HG02642 (cell line): ENCODE data around the gene NKAIN2.

Experiments used
- ATAC-seq: cut with Tn5 transposase; IDR thresholded peaks from one replicate; pipeline ENCODE4 v1.9.1; 2021; ENCODE audit warnings: mild to moderate bottlenecking; ENCODE audit not compliant: unreplicated experiment, poor library complexity

NKAIN2 gene

DNA sequence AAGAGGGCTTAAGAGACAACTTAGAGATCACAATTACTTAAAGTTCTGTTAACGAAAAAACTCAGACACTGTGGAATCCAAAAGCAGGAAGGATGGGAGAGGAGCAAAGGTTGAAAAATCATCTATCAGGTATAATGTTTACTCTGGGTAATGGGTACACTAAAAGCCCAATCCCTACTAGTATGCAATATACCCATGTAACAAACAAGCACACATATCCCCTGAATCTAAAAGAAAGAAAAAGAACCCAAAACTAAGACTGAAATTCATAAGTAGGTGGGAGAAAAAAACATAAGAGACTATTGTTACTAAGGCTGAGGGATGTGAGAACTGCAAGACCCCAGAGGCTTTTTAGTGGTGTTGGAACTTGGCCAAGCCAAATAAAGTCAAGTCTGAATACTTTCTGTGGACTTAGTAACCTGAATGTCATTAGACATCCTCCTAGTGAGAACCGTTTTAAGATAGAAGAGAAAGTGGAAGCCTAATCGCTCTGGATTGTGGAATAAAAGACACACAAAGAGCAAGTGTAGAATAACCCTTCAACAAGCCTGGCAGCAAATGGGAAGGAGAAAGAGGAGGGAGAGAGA lies 969.2 kb downstream of the NKAIN2 start:
- no peak for ATAC-seq

DNA sequence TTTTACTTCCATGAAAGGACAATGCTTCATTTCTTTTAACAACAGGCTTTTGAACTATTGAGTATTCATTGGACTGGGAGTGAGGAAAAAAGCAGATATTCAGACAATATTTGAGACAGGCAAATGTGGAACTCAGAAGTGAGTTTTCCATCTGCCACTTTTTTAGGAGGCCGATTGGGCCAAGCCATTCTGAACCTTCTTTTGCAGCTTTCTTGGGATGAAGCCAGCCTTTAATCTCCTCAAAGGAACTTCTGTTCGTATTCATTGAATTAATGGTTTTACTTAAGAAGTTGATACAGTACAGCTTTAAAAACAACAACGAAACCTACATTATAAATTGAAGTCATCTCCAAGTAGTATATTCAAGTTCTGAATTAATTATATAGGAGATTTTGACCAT lies 971.5 kb downstream of the NKAIN2 start:
- ATAC-seq = no peak

DNA sequence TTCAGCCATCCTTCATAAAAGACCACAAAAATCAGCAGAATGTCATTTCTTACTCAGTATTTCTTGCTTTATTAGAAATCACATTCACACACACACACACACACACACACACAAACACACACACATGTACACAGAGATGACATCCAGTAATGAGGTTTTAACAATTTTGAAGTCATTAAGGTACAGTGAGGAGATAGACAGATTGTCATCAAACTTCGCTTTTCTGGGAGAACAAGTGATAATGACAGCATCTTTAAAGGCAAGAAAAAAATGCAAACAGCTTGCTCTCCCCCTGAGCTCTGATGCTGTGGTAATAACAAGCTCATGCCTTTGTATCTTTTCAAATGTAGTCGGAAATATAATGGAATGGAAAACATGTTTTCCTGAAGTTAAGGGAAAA lies 974.2 kb downstream of the NKAIN2 start:
- ATAC-seq = no peak

DNA sequence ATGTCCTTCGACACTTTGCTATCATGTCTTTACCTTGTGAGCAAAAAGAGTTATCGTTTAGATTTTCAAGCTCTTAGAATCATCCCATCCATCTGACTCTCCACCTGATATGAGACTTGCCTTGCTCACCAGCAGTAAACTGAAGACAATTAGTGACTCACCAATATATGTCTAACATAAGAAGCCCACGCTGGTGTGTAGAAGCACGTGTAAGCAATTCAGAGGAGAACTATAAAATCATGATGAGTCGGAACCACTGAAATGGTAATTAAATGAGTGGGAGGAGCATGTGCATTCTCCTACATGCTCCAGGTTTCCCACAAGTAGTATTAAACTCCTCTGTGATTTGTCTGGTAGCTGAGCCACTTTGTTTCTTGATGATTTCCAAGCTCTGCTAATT lies 977.0 kb downstream of the NKAIN2 start:
- ATAC-seq = no peak

DNA sequence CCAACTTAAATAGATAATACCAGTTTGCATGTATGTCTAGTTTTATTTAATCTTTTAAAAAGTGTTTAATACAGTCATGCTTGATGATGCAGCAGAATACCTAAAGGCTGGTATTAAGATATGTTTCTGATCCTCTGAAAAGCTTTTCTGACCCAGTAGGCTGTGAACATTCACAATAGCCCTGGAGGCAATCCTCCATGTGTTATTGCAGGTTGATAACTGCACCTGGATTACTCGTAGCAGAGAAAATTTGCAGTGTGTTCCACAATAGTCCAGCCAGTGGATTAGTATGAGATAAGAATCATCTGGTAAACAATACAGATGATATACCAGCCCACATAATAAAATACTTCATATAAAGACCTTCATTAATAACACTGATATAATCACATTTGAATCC lies 979.7 kb downstream of the NKAIN2 start:
- no peak for ATAC-seq

DNA sequence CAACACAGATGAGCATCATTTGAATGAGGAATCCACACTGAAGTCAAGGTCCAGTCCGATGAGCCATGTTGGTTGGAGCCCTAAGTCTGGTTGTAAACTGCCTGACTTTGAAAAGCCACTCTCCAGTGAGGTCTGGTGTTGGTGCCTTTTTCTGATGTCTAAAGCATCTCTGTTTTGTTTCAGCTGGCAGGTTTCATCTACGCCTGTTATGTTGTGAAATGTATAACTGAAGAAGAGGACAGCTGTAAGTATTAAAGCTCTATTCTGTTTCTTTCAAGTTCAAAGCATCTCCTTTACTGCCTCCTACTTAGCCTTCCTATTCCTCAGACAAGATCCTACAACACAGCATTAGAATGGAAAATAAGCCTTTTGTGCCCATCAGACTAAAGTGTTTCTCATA lies 987.5 kb downstream of the NKAIN2 start:
- no peak for ATAC-seq

DNA sequence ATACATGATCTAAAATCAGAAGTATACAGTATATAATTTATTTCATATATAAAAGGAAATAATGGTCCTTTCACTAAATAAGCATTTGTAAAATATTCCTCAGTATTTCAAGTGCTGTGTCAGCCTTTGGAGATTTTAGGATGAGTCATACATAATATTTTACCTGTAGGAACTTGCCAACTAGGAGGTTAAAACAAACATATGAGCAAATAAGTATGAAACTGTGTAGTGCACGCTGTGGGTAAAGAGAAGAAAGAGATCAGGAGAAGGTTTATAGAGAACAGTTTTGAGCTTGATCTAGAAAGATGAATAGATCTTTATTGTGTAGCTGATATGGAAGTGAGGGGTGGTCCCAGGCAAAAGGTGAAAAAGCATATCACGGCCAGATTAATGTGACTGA lies 988.7 kb downstream of the NKAIN2 start:
- ATAC-seq = no peak

DNA sequence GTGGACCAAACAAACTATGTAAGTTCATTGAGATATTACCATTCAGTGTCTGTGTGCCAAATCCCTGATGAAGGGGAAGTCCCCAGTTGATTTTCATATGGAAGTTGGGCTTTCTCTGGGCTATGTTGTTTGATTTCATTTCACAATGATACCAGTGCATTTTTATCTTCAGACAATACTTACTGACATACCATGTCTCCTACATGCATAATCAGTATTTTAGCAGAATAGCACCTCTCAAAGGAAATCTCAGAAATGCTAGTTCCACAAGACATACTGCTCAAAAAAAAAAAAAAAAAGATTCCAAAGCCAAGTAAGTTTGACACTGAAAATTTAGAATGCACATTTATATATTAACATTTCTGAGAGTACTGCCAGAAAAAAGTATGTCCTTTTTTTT lies 989.7 kb downstream of the NKAIN2 start:
- no peak for ATAC-seq

DNA sequence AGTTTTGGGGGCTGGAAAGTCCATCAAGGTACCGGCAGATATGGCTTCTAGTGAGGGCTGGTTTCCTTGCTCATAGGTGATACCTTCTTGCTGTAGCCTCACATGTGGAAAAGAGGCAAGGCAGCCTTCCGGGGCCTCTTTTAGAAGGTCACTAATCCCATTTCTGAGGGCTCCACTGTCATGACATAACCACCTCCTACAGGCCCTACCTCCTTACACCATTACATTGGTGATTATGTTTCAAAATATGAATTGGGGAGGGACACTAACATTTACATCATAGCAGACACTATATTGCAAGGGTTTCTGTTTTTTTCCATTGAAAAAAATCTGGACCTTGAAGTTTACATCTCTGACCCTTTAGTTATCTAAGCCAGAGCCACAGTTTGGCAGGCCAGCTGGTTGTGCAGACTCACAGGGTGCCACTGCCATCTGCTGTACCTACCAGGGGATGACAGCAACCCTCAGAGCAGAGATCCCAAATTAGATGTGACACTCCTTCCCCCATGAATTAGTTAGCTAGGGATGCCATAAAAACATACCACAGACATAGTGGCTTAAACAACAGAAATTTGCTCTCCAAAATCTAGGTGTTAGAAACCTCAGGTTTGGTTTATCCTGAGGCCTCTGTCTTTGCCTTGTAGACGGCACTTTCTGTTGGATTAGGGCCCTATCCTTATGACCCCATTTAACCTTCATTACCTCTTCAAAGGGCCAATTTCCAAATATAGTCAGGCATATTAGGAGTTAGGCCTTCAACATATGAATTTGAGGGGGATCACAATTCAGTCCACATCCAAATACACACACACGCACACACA lies 992.2 kb downstream of the NKAIN2 start:
- ATAC-seq = no peak

DNA sequence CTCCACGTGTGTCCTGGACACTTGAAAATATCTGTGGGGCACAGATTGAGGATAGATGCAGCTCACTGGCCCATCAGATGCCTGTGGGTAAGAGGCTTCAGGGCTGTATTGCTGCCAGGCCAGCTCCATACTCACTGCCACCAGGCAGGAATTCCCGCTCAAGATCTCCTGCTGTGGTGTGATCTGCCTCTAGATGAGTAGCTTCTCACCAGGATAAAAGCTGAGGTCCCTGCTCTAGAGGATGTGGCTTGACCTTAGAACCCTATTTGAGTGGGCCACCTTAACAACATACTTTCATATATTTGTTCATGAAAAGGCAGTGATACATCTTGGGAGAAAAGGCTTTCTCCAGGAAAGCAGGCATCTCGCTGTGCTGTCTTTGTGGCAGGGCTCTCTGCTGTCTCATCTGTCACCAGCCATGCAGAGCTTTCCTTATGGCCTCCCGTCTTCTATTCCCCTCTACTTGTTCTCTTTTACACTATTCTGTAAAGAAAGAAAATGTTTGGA lies 992.9 kb downstream of the NKAIN2 start:
- no peak for ATAC-seq

DNA sequence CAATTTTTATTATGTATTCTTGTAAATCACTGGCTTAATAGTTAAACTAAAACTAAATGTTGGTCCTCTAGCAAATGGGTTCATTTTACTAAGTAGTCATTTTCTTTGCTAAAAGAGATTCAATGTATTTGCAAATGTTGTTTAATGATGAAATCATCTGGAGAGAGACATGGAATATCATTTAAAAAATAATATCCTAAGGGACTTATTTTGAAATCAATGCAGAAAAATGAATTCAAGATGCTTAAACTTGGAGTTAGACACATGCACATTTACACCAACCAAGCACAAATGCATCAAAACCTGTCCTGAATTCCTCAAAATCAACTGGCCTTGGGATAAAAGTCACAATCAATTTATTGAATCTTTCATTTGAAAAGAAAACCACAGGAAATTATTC lies 993.6 kb downstream of the NKAIN2 start:
- no peak for ATAC-seq

DNA sequence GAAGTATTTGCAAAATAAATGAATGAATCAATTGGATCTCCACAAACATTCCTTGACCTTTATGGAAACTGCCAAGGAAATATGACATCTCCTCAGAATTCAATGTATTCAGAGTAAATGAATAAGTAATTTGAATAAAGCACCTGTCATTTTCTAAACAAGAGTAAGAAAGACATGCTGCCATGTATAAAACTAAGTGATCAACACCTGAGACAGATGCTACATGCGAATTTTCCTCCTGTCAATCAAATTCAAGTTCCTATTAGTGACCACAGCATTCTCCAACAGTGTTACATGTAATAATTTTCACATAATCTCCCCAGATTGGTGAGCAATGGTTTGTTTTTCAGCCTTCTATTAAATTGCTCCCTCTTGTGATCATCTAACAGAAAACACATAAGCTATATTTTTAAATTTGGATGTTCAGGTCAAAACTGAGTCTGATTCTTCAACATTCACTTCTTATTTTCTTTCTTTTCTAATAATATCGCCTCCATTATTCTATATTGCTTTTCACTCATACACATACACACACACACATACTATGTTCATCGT lies 995.4 kb downstream of the NKAIN2 start:
- no peak for ATAC-seq

DNA sequence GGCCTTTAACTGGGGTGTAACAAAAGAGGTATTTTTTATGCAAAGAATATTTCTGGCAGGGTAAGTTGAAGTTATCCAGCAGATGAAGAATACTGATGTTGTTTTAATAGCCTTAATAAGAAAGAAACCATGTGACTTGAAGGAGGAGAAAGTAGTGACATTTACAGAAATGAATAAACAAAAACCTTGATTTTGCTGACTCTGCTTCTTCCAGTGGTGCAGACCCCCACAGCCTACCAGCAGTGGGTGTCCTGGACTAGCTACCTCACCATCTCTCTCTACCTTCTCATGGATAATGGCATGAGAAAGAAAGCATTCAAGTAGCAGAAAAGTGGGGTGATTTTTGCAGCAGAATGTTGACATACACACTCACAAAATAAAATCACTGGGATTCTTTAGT lies 996.0 kb downstream of the NKAIN2 start:
- ATAC-seq = no peak

DNA sequence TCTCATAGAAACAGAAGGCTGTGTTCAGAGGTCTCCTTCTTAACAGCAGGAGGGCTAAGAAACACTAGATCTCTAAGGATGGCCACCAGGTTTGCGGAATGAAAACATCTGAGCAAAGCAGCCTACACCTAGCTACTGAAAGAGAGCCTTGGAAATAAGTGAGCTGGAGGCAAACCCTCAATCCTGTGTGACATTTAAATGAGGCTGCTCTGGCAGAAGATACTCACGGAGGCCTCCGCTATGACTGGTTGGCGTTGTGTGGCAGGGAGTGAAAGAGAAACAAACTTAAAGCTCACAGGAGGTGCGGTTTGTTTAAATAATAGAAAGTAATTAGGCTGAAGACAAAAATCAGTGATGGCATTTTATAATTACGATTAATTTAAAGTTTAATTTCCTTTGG lies 996.6 kb downstream of the NKAIN2 start:
- ATAC-seq = no peak

DNA sequence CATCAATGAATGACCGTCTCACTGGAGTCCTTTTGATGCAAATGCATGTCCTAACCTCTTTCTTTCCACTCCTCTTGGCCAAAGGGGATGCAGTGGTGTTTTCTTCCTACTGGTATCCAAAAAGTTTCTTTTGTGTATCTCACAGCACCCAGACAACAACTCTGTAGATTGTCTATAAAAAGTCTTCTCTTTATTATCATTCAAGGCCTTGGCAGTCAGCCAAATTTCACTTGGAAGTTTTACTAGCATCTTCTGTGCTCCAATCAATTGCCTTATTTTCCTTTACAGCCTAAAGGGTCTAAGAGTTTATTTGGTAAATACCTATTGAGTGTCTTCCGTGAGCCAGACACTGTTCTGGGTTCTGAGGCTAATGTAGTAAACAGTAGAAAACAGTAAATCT lies 1008.4 kb downstream of the NKAIN2 start:
- no peak for ATAC-seq

DNA sequence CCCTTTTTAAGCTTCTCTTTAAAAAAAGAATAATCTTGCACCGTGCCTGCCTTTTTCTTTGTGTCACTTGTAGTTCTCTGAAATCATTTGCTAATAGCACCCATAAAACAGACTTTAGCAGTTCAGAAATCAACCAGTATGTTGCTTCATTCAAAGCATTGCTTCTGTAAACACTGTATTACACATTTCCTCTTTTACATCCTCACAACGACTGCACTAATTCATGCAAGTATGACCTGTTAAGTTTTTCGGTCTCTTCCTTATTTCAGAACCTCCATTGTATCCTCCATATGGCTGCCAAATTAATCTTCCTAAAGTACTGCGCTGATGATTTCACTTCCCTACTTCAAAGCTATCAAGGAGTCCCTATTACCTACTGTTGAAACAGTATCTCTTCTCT lies 1015.7 kb downstream of the NKAIN2 start:
- ATAC-seq = no peak

DNA sequence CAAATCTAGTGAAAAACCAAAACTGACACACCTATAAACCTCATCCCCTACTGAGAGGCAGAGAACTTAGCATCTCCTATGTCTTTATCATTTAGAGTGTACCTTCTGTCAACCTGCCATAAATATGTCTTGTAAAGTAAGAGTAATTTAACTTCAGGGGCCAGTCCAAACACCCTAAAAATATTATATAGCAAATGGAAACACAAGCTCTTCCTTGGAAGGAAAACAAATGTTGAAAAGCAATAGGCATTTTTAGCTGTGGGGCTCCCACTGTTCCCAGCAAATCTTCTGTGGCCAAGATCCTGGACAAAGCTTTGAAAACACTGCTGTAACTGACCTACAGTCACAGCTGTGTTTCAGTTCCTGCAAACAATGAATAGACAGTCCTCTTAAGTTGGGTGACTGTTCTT lies 1018.5 kb downstream of the NKAIN2 start:
- ATAC-seq = no peak

DNA sequence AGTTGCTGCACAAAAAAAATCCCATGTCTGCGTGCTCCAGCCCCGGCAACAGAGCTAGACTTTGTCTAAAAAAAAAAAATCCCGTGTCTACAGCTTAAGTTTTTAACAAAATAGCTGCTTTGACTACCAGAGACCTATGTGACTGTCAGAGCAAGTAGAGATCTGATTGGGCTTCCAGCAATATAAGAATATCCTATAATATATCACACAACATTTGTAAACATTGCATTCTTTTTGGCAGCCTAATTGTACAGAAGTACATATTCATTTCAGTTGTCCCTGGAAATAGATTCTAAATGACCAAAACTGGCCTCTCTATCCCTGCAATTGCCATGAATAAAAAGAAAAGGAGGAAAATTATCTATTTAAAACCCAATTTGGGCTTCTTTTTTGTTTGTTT lies 1019.1 kb downstream of the NKAIN2 start:
- no peak for ATAC-seq

DNA sequence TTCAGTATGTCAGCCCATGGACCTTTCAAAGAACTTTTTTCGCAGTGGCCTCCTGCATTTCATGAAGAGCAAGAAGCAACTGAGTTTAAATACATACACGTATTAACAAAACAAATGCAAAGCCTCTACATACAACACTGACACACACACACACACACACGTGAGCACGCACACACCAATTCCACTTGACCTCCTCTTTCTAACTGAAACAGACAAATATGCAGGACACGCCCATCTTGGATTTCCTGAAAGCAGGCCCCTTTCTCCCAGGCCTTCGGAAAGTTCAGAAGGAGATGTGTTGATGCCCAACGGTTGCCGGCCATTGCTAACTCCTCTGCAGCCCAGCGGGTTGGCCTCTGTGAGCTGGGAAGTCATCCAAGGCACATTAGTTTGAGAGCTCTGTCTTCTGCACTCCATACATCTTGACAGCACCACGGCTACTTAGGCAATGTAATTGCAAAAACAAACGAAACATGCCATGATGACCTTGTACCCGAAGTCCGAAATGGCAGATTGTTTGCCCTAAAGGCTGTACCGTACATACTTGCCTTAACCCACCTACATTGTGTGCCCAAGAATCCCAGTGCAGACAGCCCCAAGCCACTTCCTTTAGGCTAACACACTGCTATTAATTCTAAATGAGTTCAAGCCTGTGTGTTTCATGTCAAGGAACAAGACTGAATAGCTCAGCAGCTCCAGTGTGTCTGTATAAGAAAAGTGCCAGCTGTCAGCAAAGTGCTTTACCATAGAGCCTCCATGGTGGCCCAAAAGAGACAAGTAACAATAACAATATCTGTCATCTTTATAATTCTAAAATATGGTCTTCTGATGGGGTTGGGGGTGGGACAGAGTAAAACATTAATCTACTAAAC lies 1019.8 kb downstream of the NKAIN2 start:
- no peak for ATAC-seq

DNA sequence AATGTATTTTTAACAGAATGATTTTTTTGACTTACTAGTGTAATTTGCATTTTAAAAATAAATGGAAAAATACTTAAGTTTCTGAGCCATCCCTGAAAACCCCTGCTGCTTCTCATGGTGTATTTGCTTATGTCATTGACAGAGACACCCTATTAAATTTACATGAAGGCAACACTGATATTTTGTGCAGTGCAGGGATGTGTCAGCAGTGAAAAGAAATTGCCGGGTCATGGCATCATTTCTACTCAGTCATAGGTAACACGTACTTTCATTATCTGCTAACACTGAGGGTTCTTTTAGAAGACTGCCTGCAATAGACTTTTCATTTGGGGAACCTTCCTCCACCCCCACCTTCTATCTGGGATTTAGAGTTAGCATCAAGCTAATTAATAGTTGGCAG lies 1021.9 kb downstream of the NKAIN2 start:
- no peak for ATAC-seq

DNA sequence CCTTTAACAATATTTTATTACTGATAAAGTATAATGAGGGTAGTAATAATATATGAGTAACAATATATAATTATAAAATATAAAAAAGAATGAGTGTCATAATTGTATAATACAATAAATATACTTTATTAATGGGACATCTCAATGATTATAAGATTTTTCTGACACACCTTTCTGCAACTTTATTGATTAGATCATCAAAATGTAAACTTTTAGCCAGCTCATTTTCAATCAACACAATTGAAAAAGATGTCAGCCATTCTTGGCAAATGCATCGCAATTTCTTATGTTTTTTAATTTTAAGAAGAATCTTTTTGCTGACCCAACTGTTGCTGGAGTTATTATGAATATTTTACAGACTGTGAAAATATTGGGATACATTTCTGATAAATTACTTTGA lies 1026.2 kb downstream of the NKAIN2 start:
- no peak for ATAC-seq
